ENCODE data around the gene KIF21A.

Gene KIF21A

GRCh38 chr12:39413836-39414771, 28.8 kb downstream of the KIF21A start:
- no peaks in the 10 kb centered on the region for H3F3A ChIP-seq (ENCODE audit: insufficient read depth)
- TF ChIP-seq CTCF (IDR thresholded peaks at IDR 0.05; ENCODE audit: insufficient read depth, low read length, poor library complexity, severe bottlenecking) (no peak), EZH2phosphoT487 (conservative IDR thresholded peaks at IDR 0.05; ENCODE audit: low read length) (no peak)
- no peak overlapping the region for H3K4me2 ChIP-seq (ENCODE audit: low read depth, low read length, poor library complexity, severe bottlenecking)
- no peaks in the 10 kb centered on the region for H4K20me1 ChIP-seq (ENCODE audit: low read depth, low read length)
- no peaks in the 10 kb centered on the region for H3K9me3 ChIP-seq (ENCODE audit: insufficient read depth, low read length)
- no peaks in the 10 kb centered on the region for H3K9me2 ChIP-seq (replicated peaks; ENCODE audit: insufficient read depth, low read length)
- H3K27me3 ChIP-seq (ENCODE audit: low read length) = no peaks in the 10 kb centered on the region
- H3K36me3 ChIP-seq (ENCODE audit: low read length) = no peaks in the 10 kb centered on the region
- no peaks in the 10 kb centered on the region for H3K79me2 ChIP-seq (ENCODE audit: insufficient read depth, low read length)
- no peak overlapping the region for H3K4me3 ChIP-seq (ENCODE audit: insufficient read depth, low read length, poor library complexity, severe bottlenecking)
- H3K27ac ChIP-seq (ENCODE audit: low read depth, low read length) = no peak overlapping the region
- H3K9ac ChIP-seq (ENCODE audit: low read length) = no peak overlapping the region
- H2AFZ ChIP-seq (ENCODE audit: low read depth, low read length, severe bottlenecking) = no peak overlapping the region

- H3K9me2 ChIP-seq (replicated peaks; ENCODE audit: insufficient read depth, low read length) = no peaks in the 10 kb centered on the region
- TF ChIP-seq CTCF (IDR thresholded peaks at IDR 0.05; ENCODE audit: insufficient read depth, low read length, poor library complexity, severe bottlenecking) (no peak), EZH2phosphoT487 (conservative IDR thresholded peaks at IDR 0.05; ENCODE audit: low read length) (no peak)
- H3K27me3 ChIP-seq (ENCODE audit: low read length) = no peaks in the 10 kb centered on the region
- H3K36me3 ChIP-seq (ENCODE audit: low read length) = no peaks in the 10 kb centered on the region
- no peaks in the 10 kb centered on the region for H3K79me2 ChIP-seq (ENCODE audit: insufficient read depth, low read length)
- no peak overlapping the region for H3K4me3 ChIP-seq (ENCODE audit: insufficient read depth, low read length, poor library complexity, severe bottlenecking)
- H3K4me2 ChIP-seq (ENCODE audit: low read depth, low read length, poor library complexity, severe bottlenecking) = no peak overlapping the region
- no peaks in the 10 kb centered on the region for H4K20me1 ChIP-seq (ENCODE audit: low read depth, low read length)
- H2AFZ ChIP-seq (ENCODE audit: low read depth, low read length, severe bottlenecking) = no peak overlapping the region
- no peaks in the 10 kb centered on the region for H3F3A ChIP-seq (ENCODE audit: insufficient read depth)
- no peaks in the 10 kb centered on the region for H3K9me3 ChIP-seq (ENCODE audit: insufficient read depth, low read length)
- no peak overlapping the region for H3K27ac ChIP-seq (ENCODE audit: low read depth, low read length)
- H3K9ac ChIP-seq (ENCODE audit: low read length) = no peak overlapping the region
Measured at GRCh38 chr12:39412210-39412609, 30.7 kb downstream of the KIF21A start.

GRCh38 chr12:39406262-39406661, 36.7 kb downstream of the KIF21A start:
- Histone ChIP-seq H3K27ac (ENCODE audit: low read depth, low read length) (no peak overlapping the region), H3K9me2 (replicated peaks; ENCODE audit: insufficient read depth, low read length) (no peaks in the 10 kb centered on the region), H3K9ac (ENCODE audit: low read length) (no peak overlapping the region), H3K27me3 (ENCODE audit: low read length) (no peaks in the 10 kb centered on the region), H3K4me3 (ENCODE audit: insufficient read depth, low read length, poor library complexity, severe bottlenecking) (no peak overlapping the region), H3K9me3 (ENCODE audit: insufficient read depth, low read length) (no peaks in the 10 kb centered on the region), H4K20me1 (ENCODE audit: low read depth, low read length) (no peaks in the 10 kb centered on the region), H3K79me2 (ENCODE audit: insufficient read depth, low read length) (no peaks in the 10 kb centered on the region), H2AFZ (ENCODE audit: low read depth, low read length, severe bottlenecking) (no peak overlapping the region), H3K4me2 (ENCODE audit: low read depth, low read length, poor library complexity, severe bottlenecking) (no peak overlapping the region), H3F3A (ENCODE audit: insufficient read depth) (no peaks in the 10 kb centered on the region), H3K36me3 (ENCODE audit: low read length) (no peaks in the 10 kb centered on the region)
- TF ChIP-seq CTCF (IDR thresholded peaks at IDR 0.05; ENCODE audit: insufficient read depth, low read length, poor library complexity, severe bottlenecking) (no peak), EZH2phosphoT487 (conservative IDR thresholded peaks at IDR 0.05; ENCODE audit: low read length) (no peak)

All from SU-DHL-6 (cell line).